GM18858 (cell line): ENCODE results near the gene SRMS.
"Not testable (repeated sequence)": the region's sequence is repeated elsewhere in the genome, so short reads cannot be mapped to it uniquely, and the experiment has no call there.

Source experiments
- ATAC-seq: cut with Tn5 transposase; IDR thresholded peaks from one replicate; pipeline ENCODE4 v1.9.1; 2021; ENCODE audit not compliant: unreplicated experiment

SRMS gene

GRCh38 chr20:63566395-63567135 is 19.0 kb upstream of the SRMS start:
- ATAC-seq: no peak

DNA sequence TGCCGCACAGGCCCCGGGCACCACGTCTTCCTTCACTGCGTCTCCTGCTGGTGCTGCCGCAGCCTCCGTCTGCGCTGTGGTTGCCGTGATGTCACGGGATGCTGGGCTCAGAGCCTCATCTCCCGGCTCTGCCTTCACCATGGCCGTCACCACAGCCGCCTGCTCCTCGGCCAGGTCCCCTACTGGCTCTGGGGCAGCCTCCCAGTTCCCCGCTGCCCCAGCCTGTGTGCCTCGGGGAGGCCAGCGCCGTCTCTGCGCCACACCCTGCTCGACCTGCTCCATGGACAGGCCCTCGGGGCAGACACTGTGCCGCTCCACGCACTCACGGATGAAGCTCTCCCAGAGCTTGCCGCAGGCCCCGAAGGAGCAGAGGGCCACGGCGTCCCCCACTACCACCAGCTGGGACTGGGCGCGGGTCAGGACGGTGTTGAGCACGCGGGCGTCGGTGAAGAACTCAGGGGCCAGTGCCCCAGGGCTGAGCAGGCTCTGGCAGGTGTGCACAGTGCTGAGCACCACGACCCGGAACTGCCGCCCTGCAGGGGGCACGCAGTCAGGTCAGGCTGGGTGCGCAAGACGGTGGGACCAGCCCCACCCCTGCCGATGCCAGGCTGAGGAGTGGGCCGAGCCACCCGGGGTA is 18.3 kb upstream of the SRMS start:
- ATAC-seq: no peak

DNA sequence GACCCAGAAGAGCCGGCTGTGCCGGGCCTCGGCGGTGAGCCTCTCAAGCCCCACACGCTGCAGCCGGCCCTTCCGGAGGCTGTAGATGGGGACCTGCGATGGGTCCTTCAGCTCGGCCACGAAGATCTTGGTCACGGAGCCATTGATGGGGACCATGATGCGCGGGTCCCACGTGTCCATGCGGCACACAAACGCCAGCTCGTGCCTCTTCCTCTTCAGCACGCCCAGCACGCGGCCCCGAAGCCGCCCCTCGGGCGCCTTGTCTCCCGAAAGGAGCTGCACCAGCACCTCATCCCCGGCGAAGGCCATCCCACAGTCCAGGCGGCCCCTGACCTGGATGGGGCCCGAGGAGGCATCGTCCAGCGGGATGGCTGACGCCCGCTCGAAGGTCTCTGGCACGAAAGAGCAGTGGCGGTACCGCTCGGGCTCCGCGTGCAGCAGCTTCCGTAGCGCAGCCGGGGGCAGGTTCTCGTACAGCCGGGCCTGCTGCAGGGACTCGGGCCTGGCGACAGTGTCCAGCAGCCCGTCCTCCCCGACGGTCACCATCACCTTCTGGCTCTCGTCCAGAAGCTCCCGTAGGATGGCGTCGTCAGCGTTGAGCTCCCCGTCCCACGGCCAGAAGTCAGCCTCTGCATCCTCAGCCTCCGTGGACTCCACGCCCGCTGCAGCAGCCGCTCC is 17.6 kb upstream of the SRMS start:
- ATAC-seq: no peak

DNA sequence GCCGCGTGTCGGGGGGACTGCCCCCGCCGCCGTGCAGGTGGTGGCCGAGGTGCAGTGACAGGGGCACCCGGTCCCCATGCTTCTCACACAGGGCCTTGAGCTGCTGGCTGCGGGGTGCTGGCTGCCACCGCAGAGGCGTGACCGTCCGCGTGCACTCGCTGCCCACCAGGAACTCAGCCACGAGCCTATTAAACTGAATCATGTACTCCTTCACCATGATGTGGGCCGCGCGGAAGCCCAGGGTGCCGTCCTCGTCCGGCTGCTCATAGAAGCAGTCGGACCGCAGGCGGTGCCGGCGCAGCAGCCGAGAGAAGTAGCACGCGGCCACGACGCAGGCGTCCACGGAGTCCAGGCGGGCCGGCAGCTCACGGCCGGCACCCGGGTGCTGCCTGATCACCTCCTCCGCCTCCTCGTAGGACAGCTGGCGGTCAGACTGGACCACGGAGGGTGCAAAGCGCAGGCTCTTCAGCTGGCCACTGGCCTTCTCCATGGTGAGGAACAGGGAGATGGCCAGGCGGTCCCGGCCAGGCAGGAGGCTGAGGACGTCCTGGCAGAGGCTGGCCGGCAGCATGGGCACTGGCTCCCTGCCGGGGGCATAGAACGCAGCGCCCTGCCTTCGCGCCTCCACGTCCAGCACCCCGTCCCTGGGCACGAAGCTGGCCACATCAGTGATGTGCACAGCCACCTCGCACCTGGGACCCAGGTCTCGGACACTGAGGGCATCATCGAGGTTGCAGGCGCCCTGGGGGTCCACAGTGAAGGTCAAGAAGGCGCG is 16.7 kb upstream of the SRMS start:
- no peak for ATAC-seq

DNA sequence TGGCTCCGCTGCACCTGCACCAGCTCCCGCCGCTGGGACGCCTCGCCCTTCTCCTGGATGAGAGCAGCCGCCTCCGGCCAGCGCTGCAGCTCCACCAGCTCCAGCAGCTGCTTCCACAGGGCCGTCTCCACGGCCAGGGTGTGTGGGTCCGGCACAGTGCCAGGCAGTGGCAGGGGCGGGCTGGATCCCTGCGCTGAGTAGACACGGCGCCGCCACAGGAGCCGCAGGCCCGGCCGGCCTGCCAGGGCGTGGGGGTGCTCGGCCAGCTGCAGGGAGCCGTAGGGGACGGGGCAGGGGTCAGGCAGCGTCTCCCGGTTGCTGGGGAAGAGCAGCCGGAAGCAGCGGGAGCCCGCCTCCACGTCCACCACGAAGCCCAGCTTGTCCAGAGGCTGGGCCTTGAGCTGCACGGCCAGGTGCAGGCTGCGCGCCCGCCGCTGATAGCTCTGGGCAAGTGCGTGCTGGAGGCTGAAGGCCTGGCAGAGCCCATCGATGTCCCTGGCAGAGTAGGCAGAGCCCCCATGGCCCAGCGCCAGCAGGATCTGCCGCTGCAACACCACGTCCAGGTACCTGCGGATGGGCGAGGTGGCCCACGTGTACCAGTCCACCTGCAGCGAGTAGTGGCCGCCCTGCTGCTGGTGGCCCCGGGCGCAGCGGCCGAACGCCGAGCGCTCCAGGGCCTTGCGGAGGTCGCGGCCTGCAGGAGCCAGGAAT is 15.8 kb upstream of the SRMS start:
- ATAC-seq: no peak

DNA sequence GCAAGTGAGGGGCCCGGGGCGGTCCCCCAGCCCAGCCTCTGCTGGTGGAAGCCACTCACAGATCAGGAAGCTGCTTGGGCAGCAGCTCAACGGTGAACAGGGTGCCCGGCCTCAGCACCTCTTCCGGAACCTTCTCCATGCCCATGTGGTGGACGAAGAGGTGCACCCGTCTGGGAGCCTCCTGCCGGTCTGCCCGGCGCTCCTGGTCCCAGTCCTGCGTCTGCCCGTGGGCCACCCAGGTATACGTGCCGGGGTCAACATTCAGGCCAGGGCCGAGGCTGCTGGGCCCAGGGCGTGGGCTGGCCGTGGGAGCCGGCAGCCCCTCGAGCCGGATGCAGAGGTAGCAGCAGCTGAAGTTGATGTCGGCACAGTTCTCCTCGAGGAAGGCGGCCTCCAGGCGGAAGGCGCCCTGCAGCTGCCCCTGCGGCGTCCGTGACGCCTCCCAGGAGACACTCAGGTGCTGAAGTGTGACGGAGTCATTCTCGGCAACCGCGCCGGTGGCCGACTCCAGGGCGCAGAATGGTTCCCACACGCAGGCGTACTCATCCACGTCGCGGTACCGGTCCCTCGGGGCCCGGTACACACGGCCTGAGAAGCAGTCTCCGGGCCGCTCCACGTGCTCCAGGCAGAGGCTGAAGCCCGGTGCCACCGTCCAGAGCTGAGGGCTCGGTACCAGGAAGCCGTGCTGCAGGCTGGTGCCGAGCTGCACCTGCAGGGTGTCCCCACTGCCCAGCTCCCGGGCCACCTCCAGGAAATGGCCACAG is 15.1 kb upstream of the SRMS start:
- no peak for ATAC-seq

- ATAC-seq: no peak
These were observed 14.3 kb upstream of the SRMS start for GRCh38 chr20:63561624-63562396.

DNA sequence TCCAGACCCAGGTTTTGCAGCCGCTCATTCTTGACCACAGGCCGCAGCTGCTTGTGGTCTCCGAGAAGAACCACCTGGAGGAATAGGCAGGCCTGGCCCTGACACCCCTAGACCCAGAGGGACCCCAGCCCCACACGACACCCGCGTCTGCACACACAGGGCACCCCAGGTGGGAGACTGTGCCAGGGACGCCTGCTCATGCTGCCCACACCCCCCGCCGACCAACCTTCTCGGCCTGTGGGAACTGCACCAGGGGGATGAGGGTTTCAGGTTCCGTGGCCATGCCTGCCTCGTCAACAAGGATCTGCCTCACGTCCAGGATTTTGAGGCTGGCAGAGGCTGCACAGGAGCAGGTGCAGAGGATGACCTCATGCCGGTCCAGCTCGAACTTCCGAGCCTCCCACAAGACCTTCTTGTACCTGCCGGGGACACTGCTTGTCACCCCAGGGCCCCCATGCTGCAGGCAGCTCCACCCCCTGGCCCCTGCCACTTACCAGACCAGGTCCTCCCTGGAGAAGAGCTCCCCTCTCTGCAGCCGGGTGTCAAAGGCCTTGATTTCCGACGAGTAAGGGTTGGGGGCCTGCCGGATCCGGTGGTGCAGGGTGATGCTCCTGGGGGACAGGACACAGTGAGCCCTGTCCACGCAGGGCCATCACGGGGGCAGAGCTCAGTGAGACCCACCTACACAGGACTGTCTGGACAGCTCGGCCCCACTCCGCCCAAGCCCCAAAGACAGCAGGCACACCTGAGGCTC is 13.5 kb upstream of the SRMS start:
- ATAC-seq: no peak

DNA sequence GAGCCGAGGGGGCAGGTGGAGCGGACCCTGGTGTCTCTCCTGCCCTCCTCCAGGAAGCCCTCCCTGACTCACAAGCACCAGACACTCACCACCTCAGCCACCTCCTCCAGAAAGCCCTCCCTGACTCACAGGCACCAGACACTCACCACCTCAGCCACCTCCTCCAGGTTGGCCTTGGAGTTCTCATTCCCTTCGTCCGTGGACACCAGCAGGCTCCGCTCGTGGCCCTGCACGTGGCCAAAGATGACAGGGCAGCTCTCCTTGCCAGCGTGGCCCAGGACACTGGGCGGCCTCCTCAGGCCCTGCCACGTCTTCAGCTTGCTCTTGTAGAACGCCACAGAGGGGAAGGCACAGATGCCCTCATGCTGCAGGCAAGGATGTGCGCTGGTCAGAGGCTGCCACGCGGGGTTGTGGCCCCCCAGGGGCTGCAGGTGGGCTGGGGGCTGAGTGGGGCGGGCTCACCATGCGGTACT is 12.8 kb upstream of the SRMS start:
- no peak for ATAC-seq

GRCh38 chr20:63559485-63560332 is 12.2 kb upstream of the SRMS start:
- not testable (repeated sequence) for ATAC-seq

GRCh38 chr20:63558804-63559484 is 11.4 kb upstream of the SRMS start:
- no peak for ATAC-seq

DNA sequence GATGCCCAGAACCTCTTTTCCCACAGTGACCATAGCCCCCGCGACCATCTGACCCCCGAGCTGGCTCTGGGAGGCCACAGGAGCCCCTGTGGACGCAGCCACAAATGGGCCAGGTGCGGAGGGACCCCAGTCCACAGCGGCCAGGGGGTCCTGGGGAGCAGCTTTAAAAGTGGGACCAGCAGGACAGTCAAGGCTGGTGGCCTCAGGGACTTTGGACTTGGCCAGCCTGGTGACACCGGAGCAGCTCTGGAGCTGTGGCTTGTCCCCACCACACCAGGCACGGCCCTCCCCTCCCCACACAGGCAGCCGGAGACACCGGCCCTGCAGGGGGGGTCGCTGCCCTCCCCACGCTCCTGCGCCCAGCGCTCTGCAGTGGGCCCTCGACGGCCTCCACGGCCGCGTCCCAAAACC is 9.9 kb upstream of the SRMS start:
- ATAC-seq: no peak

GRCh38 chr20:63556873-63557478 is 9.4 kb upstream of the SRMS start:
- ATAC-seq: no peak

GRCh38 chr20:63555661-63556381 is 8.3 kb upstream of the SRMS start:
- no peak for ATAC-seq

DNA sequence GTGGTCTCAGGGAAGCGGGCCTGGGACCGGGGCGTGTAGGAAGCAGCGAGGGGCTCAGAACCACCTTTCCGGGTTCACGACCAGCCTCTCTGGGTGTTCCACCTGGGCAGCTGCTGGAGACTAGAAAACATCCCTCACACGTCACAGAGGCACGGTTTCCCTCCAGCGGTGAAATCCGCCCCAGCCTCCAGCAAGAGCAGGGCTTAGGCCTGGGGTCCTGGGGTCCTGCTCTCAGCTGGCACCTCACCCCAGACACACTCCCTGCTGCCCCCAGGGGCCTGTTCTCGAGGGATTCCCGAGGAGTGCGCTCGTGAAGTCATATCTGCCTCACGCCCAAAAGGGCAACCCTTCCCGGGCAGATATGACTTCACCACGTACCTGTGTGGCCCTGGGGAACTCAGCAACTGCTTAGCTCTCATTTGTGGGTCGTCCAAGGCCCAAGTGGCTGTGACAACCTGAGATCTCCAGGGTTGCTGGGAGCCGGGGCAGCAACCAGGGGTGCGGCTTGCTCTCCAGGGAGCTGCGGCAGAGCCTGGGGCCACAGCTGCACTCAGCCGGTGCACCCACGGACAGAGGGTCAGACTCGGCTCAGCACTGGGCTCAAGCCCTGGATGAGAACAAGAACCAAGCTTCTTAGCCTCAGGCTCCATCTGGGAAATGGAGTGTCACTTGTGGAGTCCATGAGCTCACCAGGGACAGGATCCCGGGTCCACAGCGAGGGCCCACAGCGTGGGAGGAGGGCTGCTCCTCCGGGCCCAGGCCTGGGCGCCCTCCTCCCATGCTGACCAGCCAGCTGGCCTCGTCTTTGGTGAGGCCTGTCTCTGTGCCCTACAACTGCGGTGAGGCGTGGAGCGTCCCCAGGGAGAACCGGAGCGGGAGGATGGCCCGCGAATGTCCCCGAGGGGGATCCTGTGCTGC is 7.1 kb upstream of the SRMS start:
- no peak for ATAC-seq
